Measurements from ENCODE around the gene RXRA.

DNA sequence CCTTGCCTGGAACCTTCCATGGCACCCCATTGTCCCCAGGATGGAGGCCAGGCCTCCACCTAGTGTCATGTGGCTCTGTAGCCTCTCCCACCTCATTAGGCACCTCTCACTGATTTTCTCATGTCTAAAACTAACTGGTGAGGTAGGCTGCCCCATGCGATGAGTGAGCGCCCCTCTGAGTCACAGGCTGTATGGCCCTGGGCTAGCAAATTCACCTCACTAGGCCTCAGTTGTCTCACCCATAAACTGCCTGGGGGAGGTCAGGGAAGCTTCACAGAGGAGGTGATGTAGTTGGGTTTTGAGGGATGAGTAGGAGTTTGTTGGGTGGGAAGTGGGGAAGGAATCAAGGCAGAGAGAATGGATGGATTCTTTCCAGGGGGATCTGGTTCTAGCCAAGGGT lies 8.8 kb downstream of the RXRA start:
- TF ChIP-seq, protein P1, sequence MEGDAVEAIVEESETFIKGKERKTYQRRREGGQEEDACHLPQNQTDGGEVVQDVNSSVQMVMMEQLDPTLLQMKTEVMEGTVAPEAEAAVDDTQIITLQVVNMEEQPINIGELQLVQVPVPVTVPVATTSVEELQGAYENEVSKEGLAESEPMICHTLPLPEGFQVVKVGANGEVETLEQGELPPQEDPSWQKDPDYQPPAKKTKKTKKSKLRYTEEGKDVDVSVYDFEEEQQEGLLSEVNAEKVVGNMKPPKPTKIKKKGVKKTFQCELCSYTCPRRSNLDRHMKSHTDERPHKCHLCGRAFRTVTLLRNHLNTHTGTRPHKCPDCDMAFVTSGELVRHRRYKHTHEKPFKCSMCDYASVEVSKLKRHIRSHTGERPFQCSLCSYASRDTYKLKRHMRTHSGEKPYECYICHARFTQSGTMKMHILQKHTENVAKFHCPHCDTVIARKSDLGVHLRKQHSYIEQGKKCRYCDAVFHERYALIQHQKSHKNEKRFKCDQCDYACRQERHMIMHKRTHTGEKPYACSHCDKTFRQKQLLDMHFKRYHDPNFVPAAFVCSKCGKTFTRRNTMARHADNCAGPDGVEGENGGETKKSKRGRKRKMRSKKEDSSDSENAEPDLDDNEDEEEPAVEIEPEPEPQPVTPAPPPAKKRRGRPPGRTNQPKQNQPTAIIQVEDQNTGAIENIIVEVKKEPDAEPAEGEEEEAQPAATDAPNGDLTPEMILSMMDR (IDR thresholded peaks at IDR 0.05; ENCODE audit: low read depth, low read length, missing input control), result no peak
- TF ChIP-seq FOXA1 (IDR thresholded peaks at IDR 0.05) (no peak), RAD21 (IDR thresholded peaks at IDR 0.05) (no peak), RXRA (IDR thresholded peaks at IDR 0.05) (no peak), EGR1 (IDR thresholded peaks at IDR 0.05; ENCODE audit: low read depth in 2 of 2) (no peak)
- TF ChIP-seq, protein P2, sequence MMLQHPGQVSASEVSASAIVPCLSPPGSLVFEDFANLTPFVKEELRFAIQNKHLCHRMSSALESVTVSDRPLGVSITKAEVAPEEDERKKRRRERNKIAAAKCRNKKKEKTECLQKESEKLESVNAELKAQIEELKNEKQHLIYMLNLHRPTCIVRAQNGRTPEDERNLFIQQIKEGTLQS (IDR thresholded peaks at IDR 0.05), result no peak
